ENCODE results near the gene PLA2G1B.

DNA sequence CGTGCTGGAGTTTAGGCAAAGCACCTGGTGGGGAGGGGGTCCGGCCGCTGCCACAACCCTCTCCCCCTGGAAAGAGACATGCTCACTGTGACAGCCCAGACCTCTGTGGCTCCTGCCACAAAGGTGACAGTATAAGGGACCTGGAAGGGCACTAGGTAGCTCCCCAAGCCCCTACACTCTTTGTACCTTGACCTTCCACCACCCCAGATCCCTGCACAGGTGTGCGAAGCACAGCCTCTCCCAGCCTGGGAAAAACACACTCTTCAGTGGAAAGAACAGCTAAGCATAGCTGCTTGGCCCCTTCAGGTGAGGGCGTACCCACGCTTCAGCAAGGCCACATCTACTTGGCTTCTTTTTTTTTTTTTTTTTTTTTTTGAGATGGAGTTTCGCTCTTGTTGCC, 4.9 kb upstream of the PLA2G1B start:
- TF ChIP-seq, protein P1, sequence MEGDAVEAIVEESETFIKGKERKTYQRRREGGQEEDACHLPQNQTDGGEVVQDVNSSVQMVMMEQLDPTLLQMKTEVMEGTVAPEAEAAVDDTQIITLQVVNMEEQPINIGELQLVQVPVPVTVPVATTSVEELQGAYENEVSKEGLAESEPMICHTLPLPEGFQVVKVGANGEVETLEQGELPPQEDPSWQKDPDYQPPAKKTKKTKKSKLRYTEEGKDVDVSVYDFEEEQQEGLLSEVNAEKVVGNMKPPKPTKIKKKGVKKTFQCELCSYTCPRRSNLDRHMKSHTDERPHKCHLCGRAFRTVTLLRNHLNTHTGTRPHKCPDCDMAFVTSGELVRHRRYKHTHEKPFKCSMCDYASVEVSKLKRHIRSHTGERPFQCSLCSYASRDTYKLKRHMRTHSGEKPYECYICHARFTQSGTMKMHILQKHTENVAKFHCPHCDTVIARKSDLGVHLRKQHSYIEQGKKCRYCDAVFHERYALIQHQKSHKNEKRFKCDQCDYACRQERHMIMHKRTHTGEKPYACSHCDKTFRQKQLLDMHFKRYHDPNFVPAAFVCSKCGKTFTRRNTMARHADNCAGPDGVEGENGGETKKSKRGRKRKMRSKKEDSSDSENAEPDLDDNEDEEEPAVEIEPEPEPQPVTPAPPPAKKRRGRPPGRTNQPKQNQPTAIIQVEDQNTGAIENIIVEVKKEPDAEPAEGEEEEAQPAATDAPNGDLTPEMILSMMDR (IDR thresholded peaks at IDR 0.05) = no peak
- TF ChIP-seq POLR2A (IDR thresholded peaks at IDR 0.05) = no peak

Data from transverse colon (tissue), 3 donors.